ENCODE data around the gene LRMDA.

LRMDA gene

GRCh38 chr10:76302961-76303630 lies 871.7 kb downstream of the LRMDA start:
- H3K4me3 ChIP-seq (ENCODE audit: low read depth, low read length), result no peak overlapping the region
- DNase-seq (ENCODE audit: low read depth), result no peak
- in situ Hi-C loops (cut with HindIII; ENCODE audit: low sequenced_read_pairs), result no loop called here
- no peak for TF ChIP-seq CTCF (IDR thresholded peaks at IDR 0.05; ENCODE audit: low read depth, low read length, missing control alignments)

GRCh38 chr10:76303682-76304316 lies 872.4 kb downstream of the LRMDA start:
- DNase-seq (ENCODE audit: low read depth), result peak; percentile 81
- no peak overlapping the region for H3K4me3 ChIP-seq (ENCODE audit: low read depth, low read length)
- TF ChIP-seq CTCF (IDR thresholded peaks at IDR 0.05; ENCODE audit: low read depth, low read length, missing control alignments), result peak; percentile 76
- in situ Hi-C loops (cut with HindIII; ENCODE audit: low sequenced_read_pairs), result no loop called here

GRCh38 chr10:76305930-76306615 lies 874.6 kb downstream of the LRMDA start:
- no peak for TF ChIP-seq CTCF (IDR thresholded peaks at IDR 0.05; ENCODE audit: low read depth, low read length, missing control alignments)
- in situ Hi-C loops (cut with HindIII; ENCODE audit: low sequenced_read_pairs), result no loop called here
- H3K4me3 ChIP-seq (ENCODE audit: low read depth, low read length), result no peak overlapping the region
- no peak for DNase-seq (ENCODE audit: low read depth)

- in situ Hi-C loops (cut with HindIII; ENCODE audit: low sequenced_read_pairs), result no loop called here
These were observed 875.4 kb downstream of the LRMDA start for GRCh38 chr10:76306856-76307255.

GRCh38 chr10:76309070-76309469 lies 877.6 kb downstream of the LRMDA start:
- DNase-seq (ENCODE audit: low read depth), result no peak
- TF ChIP-seq CTCF (IDR thresholded peaks at IDR 0.05; ENCODE audit: low read depth, low read length, missing control alignments), result no peak
- H3K4me3 ChIP-seq (ENCODE audit: low read depth, low read length), result no peak overlapping the region
- in situ Hi-C loops (cut with HindIII; ENCODE audit: low sequenced_read_pairs), result no loop called here

More at GRCh38 chr10:76306856-76307255, 875.4 kb downstream of the LRMDA start:
- TF ChIP-seq CTCF (IDR thresholded peaks at IDR 0.05; ENCODE audit: low read depth, low read length, missing control alignments), result no peak
- DNase-seq (ENCODE audit: low read depth), result no peak
- no peak overlapping the region for H3K4me3 ChIP-seq (ENCODE audit: low read depth, low read length)

GRCh38 chr10:76309741-76310587 lies 878.5 kb downstream of the LRMDA start:
- H3K4me3 ChIP-seq (ENCODE audit: low read depth, low read length), result no peak overlapping the region
- no peak for TF ChIP-seq CTCF (IDR thresholded peaks at IDR 0.05; ENCODE audit: low read depth, low read length, missing control alignments)
- DNase-seq (ENCODE audit: low read depth), result peak; percentile 77
- in situ Hi-C loops (cut with HindIII; ENCODE audit: low sequenced_read_pairs), result no loop called here

All from astrocyte of the cerebellum (primary cell).